ENCODE data around the gene NAA38. TPM values are rescaled to one million over a fixed set of nuclear protein-coding genes. Genes with fewer than 3 reads are reported as not detected.

The NAA38 gene
- total and polyA plus RNA-seq, 2 experiments from 2014 or later, result 17.1 to 74.8 TPM

GRCh38 chr17:7883781-7884386 is 26.5 kb upstream of the NAA38 start:
- H3K4me3 Mint-ChIP-seq, result peak overlapping the region; percentile 74

More at GRCh38 chr17:7883781-7884386, 26.5 kb upstream of the NAA38 start:
- Mint-ChIP-seq H3K27me3 (ENCODE audit: insufficient read depth, low read depth, poor library complexity) (peaks cover 2% of the 10 kb centered on the region), H3K9me3 (no peaks in the 10 kb centered on the region; the same call in 2 of the 3 replicates), H3K36me3 (ENCODE audit: low read depth) (no peaks in the 10 kb centered on the region; the same call in 2 of the 3 replicates), H3K4me1 (peaks cover 3% of the 10 kb centered on the region; the same call in 1 of the 3 replicates), H3K27ac (no peak overlapping the region)
- Histone ChIP-seq H3K4me3 (peak overlapping the region; percentile 36; the same call in 1 of the 2 replicates), H3K4me2 (peak overlapping the region; percentile 70), H3K79me2 (replicated peaks; ENCODE audit: insufficient read depth) (no peaks in the 10 kb centered on the region), H3K36me3 (ENCODE audit: insufficient read depth) (no peaks in the 10 kb centered on the region), H3K27me3 (ENCODE audit: insufficient read depth) (peaks cover 71% of the 10 kb centered on the region), H2AFZ (no peak overlapping the region), H3K4me1 (ENCODE audit: insufficient read depth) (peaks cover 40% of the 10 kb centered on the region), H3K9me2 (ENCODE audit: insufficient read depth) (no peaks in the 10 kb centered on the region), H4K20me1 (replicated peaks; ENCODE audit: insufficient read depth) (no peaks in the 10 kb centered on the region), H3F3A (replicated peaks; ENCODE audit: low read depth) (peaks cover 8% of the 10 kb centered on the region), H3K27ac (ENCODE audit: low read depth) (no peak overlapping the region)
- DNase-seq (ENCODE audit: low spot score) (no peak), ATAC-seq (no peak)
- TF ChIP-seq STAT1 (IDR thresholded peaks at IDR 0.05; ENCODE audit: unreplicated experiment), result no peak
- TF ChIP-seq ZNF331 (CRISPR knock-in tag; IDR thresholded peaks at IDR 0.05; ENCODE audit: low read depth), result no peak
- TF ChIP-seq REST (IDR thresholded peaks at IDR 0.05; ENCODE audit: unreplicated experiment), result no peak
- TF ChIP-seq, protein P1, sequence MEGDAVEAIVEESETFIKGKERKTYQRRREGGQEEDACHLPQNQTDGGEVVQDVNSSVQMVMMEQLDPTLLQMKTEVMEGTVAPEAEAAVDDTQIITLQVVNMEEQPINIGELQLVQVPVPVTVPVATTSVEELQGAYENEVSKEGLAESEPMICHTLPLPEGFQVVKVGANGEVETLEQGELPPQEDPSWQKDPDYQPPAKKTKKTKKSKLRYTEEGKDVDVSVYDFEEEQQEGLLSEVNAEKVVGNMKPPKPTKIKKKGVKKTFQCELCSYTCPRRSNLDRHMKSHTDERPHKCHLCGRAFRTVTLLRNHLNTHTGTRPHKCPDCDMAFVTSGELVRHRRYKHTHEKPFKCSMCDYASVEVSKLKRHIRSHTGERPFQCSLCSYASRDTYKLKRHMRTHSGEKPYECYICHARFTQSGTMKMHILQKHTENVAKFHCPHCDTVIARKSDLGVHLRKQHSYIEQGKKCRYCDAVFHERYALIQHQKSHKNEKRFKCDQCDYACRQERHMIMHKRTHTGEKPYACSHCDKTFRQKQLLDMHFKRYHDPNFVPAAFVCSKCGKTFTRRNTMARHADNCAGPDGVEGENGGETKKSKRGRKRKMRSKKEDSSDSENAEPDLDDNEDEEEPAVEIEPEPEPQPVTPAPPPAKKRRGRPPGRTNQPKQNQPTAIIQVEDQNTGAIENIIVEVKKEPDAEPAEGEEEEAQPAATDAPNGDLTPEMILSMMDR (conservative IDR thresholded peaks at IDR 0.05; ENCODE audit: low read depth in 2 of 2), result no peak
- no peak for TF ChIP-seq ZNF462 (CRISPR knock-in tag; IDR thresholded peaks at IDR 0.05)
- no peak for TF ChIP-seq JUNB (IDR thresholded peaks at IDR 0.05; ENCODE audit: unreplicated experiment)
- TF ChIP-seq ZNF114 (CRISPR knock-in tag; IDR thresholded peaks at IDR 0.05), result no peak
- no peak for TF ChIP-seq EZH2phosphoT487 (IDR thresholded peaks at IDR 0.05; ENCODE audit: unreplicated experiment)
- no peak for TF ChIP-seq EZH2 (IDR thresholded peaks at IDR 0.05; ENCODE audit: low read depth, unreplicated experiment)
- TF ChIP-seq, protein P2, sequence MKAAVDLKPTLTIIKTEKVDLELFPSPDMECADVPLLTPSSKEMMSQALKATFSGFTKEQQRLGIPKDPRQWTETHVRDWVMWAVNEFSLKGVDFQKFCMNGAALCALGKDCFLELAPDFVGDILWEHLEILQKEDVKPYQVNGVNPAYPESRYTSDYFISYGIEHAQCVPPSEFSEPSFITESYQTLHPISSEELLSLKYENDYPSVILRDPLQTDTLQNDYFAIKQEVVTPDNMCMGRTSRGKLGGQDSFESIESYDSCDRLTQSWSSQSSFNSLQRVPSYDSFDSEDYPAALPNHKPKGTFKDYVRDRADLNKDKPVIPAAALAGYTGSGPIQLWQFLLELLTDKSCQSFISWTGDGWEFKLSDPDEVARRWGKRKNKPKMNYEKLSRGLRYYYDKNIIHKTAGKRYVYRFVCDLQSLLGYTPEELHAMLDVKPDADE (IDR thresholded peaks at IDR 0.05), result no peak
- TF ChIP-seq CREB1 (CRISPR knock-in tag; IDR thresholded peaks at IDR 0.05; ENCODE audit: low read depth), result no peak
- TF ChIP-seq NANOG (IDR thresholded peaks at IDR 0.05; ENCODE audit: borderline replicate concordance), result no peak
- TF ChIP-seq POLR2AphosphoS5 (IDR thresholded peaks at IDR 0.05; ENCODE audit: low read depth), result no peak
